CD4-positive, alpha-beta T cell (primary cell): ENCODE measurements around the gene KCNMB4. TPM values are rescaled to one million over a fixed set of nuclear protein-coding genes. Genes with fewer than 3 reads are reported as not detected.

ENCODE experiments used
- ATAC-seq: fragments of 200-7000 bp; cut with Tn5 transposase; one replicate; pipeline ENCODE4 v1.10.0; 2022; ENCODE audit warnings: mild to moderate bottlenecking; ENCODE audit not compliant: poor library complexity
- CTCF ChIA-PET: fragments of 350-600 bp; sonication (Branson Sonifier 250); formaldehyde crosslinking; loops from one replicate; lab custom pipeline; 2021; ENCODE audit warnings: antibody characterized with exemption, inconsistent platforms; lab: Charles Lee
- POLR2A ChIA-PET: fragments of 350-600 bp; sonication (Branson Sonifier 250); formaldehyde crosslinking; loops from one replicate; lab custom pipeline; 2021; ENCODE audit warnings: antibody characterized with exemption, inconsistent platforms; lab: Charles Lee
- DNase-seq, 14 experiments: peaks; one replicate each; pipeline ENCODE4 v3.0.0-alpha.2; 2013 to 2020; ENCODE audit warnings: mixed read lengths in 2 of 14
- H3K27ac ChIP-seq, 2 donors: one replicate each; pipeline versions ENCODE4 v1.5.1 to v1.7.0; 2013; ENCODE audit warnings: low read length in 2 of 2, low read depth in 1 of 2, mild to moderate bottlenecking in 1 of 2
- H3K27me3 ChIP-seq, 2 experiments: 1 replicate in 1 of 2; 2 replicates in 1 of 2; pipeline versions ENCODE4 v1.6.1 to v1.7.0; 2013; ENCODE audit warnings: low read length in 2 of 2, control low read depth in 1 of 2, mild to moderate bottlenecking in 1 of 2, moderate library complexity in 1 of 2; ENCODE audit not compliant: insufficient read depth in 2 of 2, control insufficient read depth in 1 of 2
- H3K36me3 ChIP-seq: one replicate; pipeline ENCODE4 v1.6.1; 2013; ENCODE audit warnings: low read length, control low read depth; ENCODE audit not compliant: insufficient read depth
- H3K4me1 ChIP-seq: one replicate; pipeline ENCODE4 v1.6.1; 2013; ENCODE audit warnings: low read length, control low read depth; ENCODE audit not compliant: insufficient read depth
- H3K4me3 ChIP-seq: one replicate; pipeline ENCODE4 v1.5.1; 2013; ENCODE audit warnings: mild to moderate bottlenecking, low read length, moderate library complexity
- H3K9me3 ChIP-seq, 2 experiments: 1 replicate in 1 of 2; 2 replicates in 1 of 2; pipeline versions ENCODE4 v1.6.1 to v1.7.0; 2013; ENCODE audit warnings: low read length in 2 of 2, mild to moderate bottlenecking in 2 of 2, control low read depth in 1 of 2, moderate library complexity in 1 of 2; ENCODE audit not compliant: control insufficient read depth in 1 of 2, insufficient read depth in 1 of 2
- H3K27ac Mint-ChIP-seq: one replicate; pipeline ENCODE4 v1.8.0; 2020; ENCODE audit warnings: mixed read lengths
- H3K27me3 Mint-ChIP-seq: one replicate; pipeline ENCODE4 v1.8.0; 2021; ENCODE audit warnings: mixed read lengths
- H3K36me3 Mint-ChIP-seq: one replicate; pipeline ENCODE4 v1.8.0; 2021; ENCODE audit warnings: low read depth, mixed read lengths
- H3K4me1 Mint-ChIP-seq: one replicate; pipeline ENCODE4 v1.8.0; 2021; ENCODE audit warnings: low read depth, mixed read lengths
- H3K4me3 Mint-ChIP-seq: one replicate; pipeline ENCODE4 v1.8.0; 2020; ENCODE audit warnings: mild to moderate bottlenecking, mixed read lengths
- H3K9me3 Mint-ChIP-seq: one replicate; pipeline ENCODE4 v1.8.0; 2020; ENCODE audit warnings: mixed read lengths
- intact Hi-C, 2 experiments: fragments of 100-400 bp; cut with DNase I in 1 of 2; cut with micrococcal nuclease in 1 of 2; formaldehyde crosslinking; loops; one replicate each; pipeline versions ENCODE4 v1.15.1 to v1.9.0; 2023 to 2025; cut with DNase I, micrococcal nuclease
- polyA plus RNA-seq, 2 donors: library from polyadenylated mRNA; unstranded; fragments of 120-200 nt; gene quantifications; one replicate each; pipeline ENCODE4 v1.2.1, GENCODE V29; 2013
- total RNA-seq, 174 experiments: library from RNA in 2 of 174; stranded (reverse) in 2 of 174; gene quantifications; one replicate each; pipeline ENCODE4 v1.2.3 and lab custom pipeline; 2021 to 2026
- TF ChIP-seq, protein P1 (sequence below): fragments of 200-600 bp; IDR thresholded peaks from one replicate; pipeline ENCODE4 v1.8.0; 2022; ENCODE audit warnings: antibody characterized with exemption, mild to moderate bottlenecking

The KCNMB4 gene
- total RNA-seq, result under 1 TPM; 0.53 to 0.71 TPM
- 0.97 TPM for polyA plus RNA-seq (2013, experiment 1 of 2)
- 1.4 TPM for polyA plus RNA-seq (2013, experiment 2 of 2)
- 0.05 to 9.1 (median 2.6) reads per million in 172 experiments for total RNA-seq (lab: John Stamatoyannopoulos, UW)

DNA sequence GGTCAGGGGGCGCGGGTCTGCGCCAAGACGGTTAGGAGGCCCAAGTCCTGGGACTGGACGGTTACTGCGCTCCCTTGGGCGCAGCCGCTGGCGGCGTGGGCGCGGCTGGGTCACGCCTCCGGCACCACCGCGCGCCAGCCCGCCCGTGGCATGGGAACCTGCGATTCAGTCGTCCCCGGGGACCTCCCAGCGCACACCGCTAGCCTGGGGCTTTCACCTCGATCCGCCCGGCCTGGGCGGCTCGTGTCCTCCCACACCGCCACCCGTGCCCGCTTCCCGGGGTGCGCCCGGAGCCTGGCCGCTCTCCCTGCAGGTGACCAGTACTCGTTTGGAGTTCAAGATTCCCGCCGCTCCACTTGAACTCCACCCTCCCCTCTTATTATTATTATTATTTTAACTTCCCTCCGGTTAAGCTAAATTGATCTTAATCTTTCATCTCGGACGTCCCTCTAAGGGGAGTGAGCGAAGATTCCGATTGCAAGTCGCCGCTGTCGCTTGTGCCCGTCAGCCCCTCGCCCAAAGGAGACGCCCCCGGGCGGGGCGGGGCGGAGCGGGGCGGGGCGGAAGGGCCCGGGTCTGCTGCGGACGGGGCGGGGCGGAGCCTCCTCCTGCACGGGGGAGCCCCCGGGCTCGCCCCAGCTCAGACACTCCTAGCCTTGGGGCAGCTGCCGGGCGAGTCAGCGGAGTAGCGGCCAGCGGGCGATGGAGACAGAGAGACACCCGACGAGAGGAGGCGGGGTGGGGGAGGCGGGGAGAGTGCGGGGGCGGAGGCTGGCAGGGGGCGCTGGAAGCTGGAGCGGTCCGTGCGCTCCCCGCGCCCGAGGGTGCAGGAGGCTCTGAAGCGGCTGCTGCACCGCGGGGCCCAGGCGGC, at the start of gene KCNMB4:
TSS of gene KCNMB4 (plus strand) at position 643 of the 871 bp plus-strand sequence. CDS start 445 bp downstream, outside the sequence.
- Histone ChIP-seq H3K9me3 (no peaks in the 10 kb centered on the region), H3K4me1 (peaks cover 18% of the 10 kb centered on the region), H3K27me3 (peaks cover 0 to 7% of the 10 kb centered on the region in 2 experiments), H3K27ac (peak within 1 kb of the TSS; percentile 18 to 36), H3K4me3 (peak within 1 kb of the TSS; percentile 81), H3K36me3 (no peaks in the 10 kb centered on the region)
- CTCF ChIA-PET, result interaction anchor here (1.0 kb wide), 1 partner anchor 9 kb away, joined by 3 read pairs; no protein-coding TSS in a partner anchor
- POLR2A ChIA-PET, result interaction anchor here (0.9 to 3.2 kb wide), 3 partner anchors 9 to 126 kb away, joined by 3 to 32 read pairs (median 24); partner anchors contain the start of gene CNOT2
- peak; percentile 43 to 87 (median 64) for DNase-seq
- TF ChIP-seq, protein P1, sequence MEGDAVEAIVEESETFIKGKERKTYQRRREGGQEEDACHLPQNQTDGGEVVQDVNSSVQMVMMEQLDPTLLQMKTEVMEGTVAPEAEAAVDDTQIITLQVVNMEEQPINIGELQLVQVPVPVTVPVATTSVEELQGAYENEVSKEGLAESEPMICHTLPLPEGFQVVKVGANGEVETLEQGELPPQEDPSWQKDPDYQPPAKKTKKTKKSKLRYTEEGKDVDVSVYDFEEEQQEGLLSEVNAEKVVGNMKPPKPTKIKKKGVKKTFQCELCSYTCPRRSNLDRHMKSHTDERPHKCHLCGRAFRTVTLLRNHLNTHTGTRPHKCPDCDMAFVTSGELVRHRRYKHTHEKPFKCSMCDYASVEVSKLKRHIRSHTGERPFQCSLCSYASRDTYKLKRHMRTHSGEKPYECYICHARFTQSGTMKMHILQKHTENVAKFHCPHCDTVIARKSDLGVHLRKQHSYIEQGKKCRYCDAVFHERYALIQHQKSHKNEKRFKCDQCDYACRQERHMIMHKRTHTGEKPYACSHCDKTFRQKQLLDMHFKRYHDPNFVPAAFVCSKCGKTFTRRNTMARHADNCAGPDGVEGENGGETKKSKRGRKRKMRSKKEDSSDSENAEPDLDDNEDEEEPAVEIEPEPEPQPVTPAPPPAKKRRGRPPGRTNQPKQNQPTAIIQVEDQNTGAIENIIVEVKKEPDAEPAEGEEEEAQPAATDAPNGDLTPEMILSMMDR, result no peak
- peak within 1 kb of the TSS; percentile 96 for H3K4me3 Mint-ChIP-seq
- peaks cover 10% of the 10 kb centered on the region for H3K36me3 Mint-ChIP-seq
- peak; percentile 70 for ATAC-seq
- H3K27me3 Mint-ChIP-seq, result peaks cover 5% of the 10 kb centered on the region
- peaks cover 33% of the 10 kb centered on the region for H3K4me1 Mint-ChIP-seq
- H3K9me3 Mint-ChIP-seq, result no peaks in the 10 kb centered on the region
- H3K27ac Mint-ChIP-seq, result peak within 1 kb of the TSS; percentile 77
- intact Hi-C loops, result loop anchor here (2.0 to 10.0 kb wide), 4 partner anchors 121 to 1299 kb away; partner anchors contain the start of genes CCT2 (in 1 of the 2), CNOT2 (in 1 of the 2), THAP2 (in 1 of the 2) and ZFC3H1 (in 1 of the 2)

- CTCF ChIA-PET, result no interaction called here
- peak in 3 of 14 experiments; percentile 20 to 25 (median 23) for DNase-seq
- H3K4me3 Mint-ChIP-seq, result no peak overlapping the region
- ATAC-seq, result no peak
- Histone ChIP-seq H3K36me3 (peaks cover 7% of the 10 kb centered on the region), H3K4me3 (no peak overlapping the region), H3K4me1 (no peaks in the 10 kb centered on the region), H3K9me3 (no peaks in the 10 kb centered on the region), H3K27ac (no peak overlapping the region), H3K27me3 (no peaks in the 10 kb centered on the region)
- intact Hi-C loops, result no loop called here
- H3K4me1 Mint-ChIP-seq, result peaks cover 72% of the 10 kb centered on the region
- no peaks in the 10 kb centered on the region for H3K27me3 Mint-ChIP-seq
- H3K9me3 Mint-ChIP-seq, result no peaks in the 10 kb centered on the region
- peaks cover 58% of the 10 kb centered on the region for H3K36me3 Mint-ChIP-seq
- H3K27ac Mint-ChIP-seq, result no peak overlapping the region
- TF ChIP-seq, protein P1, result no peak
- POLR2A ChIA-PET, result interaction anchor here (1.3 kb wide), 2 partner anchors 13 to 74 kb away, joined by 3 to 4 read pairs; no protein-coding TSS in a partner anchor
These were observed 48.3 kb upstream of the KCNMB4 start for GRCh38 chr12:70317781-70318180.

DNA sequence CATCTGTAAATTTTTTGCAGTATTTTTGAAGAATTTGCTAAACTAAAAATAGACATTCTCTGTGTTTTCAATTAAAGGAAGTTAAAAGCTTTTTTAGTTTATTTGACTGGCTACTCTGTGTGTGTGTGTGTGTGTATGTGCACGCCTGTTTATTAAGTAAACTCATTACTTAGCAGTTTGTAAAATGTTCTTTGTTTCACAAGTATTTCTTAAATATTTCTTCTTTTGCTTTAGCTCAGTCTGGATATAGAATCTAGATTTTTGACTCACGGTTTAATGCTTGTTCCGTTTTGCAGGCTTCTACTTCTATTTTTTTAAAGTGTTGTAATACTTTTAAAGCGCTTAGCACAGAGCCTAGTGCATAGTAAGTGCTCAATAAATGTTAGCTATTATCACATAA, 46.5 kb upstream of the KCNMB4 start:
- ATAC-seq (no peak), DNase-seq (no peak)
- H3K9me3 Mint-ChIP-seq, result no peaks in the 10 kb centered on the region
- no peak overlapping the region for H3K4me3 Mint-ChIP-seq
- Histone ChIP-seq H3K27me3 (no peaks in the 10 kb centered on the region), H3K4me1 (no peaks in the 10 kb centered on the region), H3K4me3 (no peak overlapping the region), H3K9me3 (no peaks in the 10 kb centered on the region), H3K36me3 (peaks cover 18% of the 10 kb centered on the region), H3K27ac (no peak overlapping the region)
- H3K27ac Mint-ChIP-seq, result no peak overlapping the region
- CTCF ChIA-PET, result no interaction called here
- H3K36me3 Mint-ChIP-seq, result peaks cover 54% of the 10 kb centered on the region
- H3K4me1 Mint-ChIP-seq, result peaks cover 59% of the 10 kb centered on the region
- POLR2A ChIA-PET, result no interaction called here
- H3K27me3 Mint-ChIP-seq, result no peaks in the 10 kb centered on the region
- TF ChIP-seq, protein P1, result no peak
- intact Hi-C loops, result no loop called here
